Gastrocnemius medialis (tissue), 4 donors: Measurements from ENCODE around the gene CCDC74A.

Source experiments
- CTCF ChIP-seq, 5 experiments: fragments of 450-650 bp in 3 of 5; fragments of 200-600 bp in 2 of 5; sonication (generic) in 2 of 5; IDR thresholded peaks in 4 of 5; conservative IDR thresholded peaks in 1 of 5; 1 replicate in 4 of 5; 2 replicates in 1 of 5; pipeline ENCODE4 v1.5.1; 2016 to 2019; ENCODE audit warnings: antibody characterized with exemption in 5 of 5, mild to moderate bottlenecking in 3 of 5, moderate library complexity in 3 of 5
- POLR2A ChIP-seq, 2 donors: fragments of 450-650 bp; IDR thresholded peaks; one replicate each; pipeline ENCODE4 v1.6.1; 2017; ENCODE audit warnings: antibody characterized with exemption in 2 of 2, mild to moderate bottlenecking in 2 of 2, moderate library complexity in 2 of 2

GRCh38 chr2:131520526-131520925, 7.2 kb upstream of the CCDC74A start:
- TF ChIP-seq CTCF (IDR thresholded peaks at IDR 0.05 in 4 of 5, conservative IDR thresholded peaks at IDR 0.05 in 1 of 5) (no peak), POLR2A (IDR thresholded peaks at IDR 0.05) (no peak)
